ENCODE measurements around the gene FOXP1.

FOXP1 gene

GRCh38 chr3:71119171-71119570 is 464.4 kb downstream of the FOXP1 start:
- H3K36me3 ChIP-seq = no peaks in the 10 kb centered on the region
- no peak for TF ChIP-seq CTCF (IDR thresholded peaks at IDR 0.05; ENCODE audit: low read depth, low read length)

GRCh38 chr3:71118436-71118835 is 465.1 kb downstream of the FOXP1 start:
- TF ChIP-seq CTCF (IDR thresholded peaks at IDR 0.05; ENCODE audit: low read depth, low read length) = no peak
- Histone ChIP-seq H3K9me3 (no peaks in the 10 kb centered on the region), H3K4me3 (ENCODE audit: low read depth, low read length) (no peak overlapping the region), H3K4me1 (peaks cover 6% of the 10 kb centered on the region), H3K27me3 (no peaks in the 10 kb centered on the region), H3K36me3 (no peaks in the 10 kb centered on the region)
- no peak for DNase-seq

More at GRCh38 chr3:71119171-71119570, 464.4 kb downstream of the FOXP1 start:
- H3K9me3 ChIP-seq = no peaks in the 10 kb centered on the region
- DNase-seq = no peak
- peaks cover 8% of the 10 kb centered on the region for H3K4me1 ChIP-seq
- no peaks in the 10 kb centered on the region for H3K27me3 ChIP-seq
- H3K4me3 ChIP-seq (ENCODE audit: low read depth, low read length) = no peak overlapping the region

GRCh38 chr3:71117572-71118247 is 465.8 kb downstream of the FOXP1 start:
- H3K27me3 ChIP-seq = no peaks in the 10 kb centered on the region
- no peak for TF ChIP-seq CTCF (IDR thresholded peaks at IDR 0.05; ENCODE audit: low read depth, low read length)
- H3K36me3 ChIP-seq = no peaks in the 10 kb centered on the region
- no peaks in the 10 kb centered on the region for H3K9me3 ChIP-seq
- no peak for DNase-seq
- H3K4me1 ChIP-seq = no peaks in the 10 kb centered on the region; the same call in none of the 2 replicates
- no peak overlapping the region for H3K4me3 ChIP-seq (ENCODE audit: low read depth, low read length)

GRCh38 chr3:71114610-71115009 is 468.9 kb downstream of the FOXP1 start:
- no peak for TF ChIP-seq CTCF (IDR thresholded peaks at IDR 0.05; ENCODE audit: low read depth, low read length)
- H3K4me3 ChIP-seq (ENCODE audit: low read depth, low read length) = no peak overlapping the region
- H3K4me1 ChIP-seq = no peaks in the 10 kb centered on the region; the same call in 1 of the 2 replicates
- H3K27me3 ChIP-seq = no peaks in the 10 kb centered on the region
- H3K9me3 ChIP-seq = no peaks in the 10 kb centered on the region
- 0 out of 2 replicates have a peak, but pooled peaks cover 3% of the 10 kb centered on the region for H3K36me3 ChIP-seq
- no peak for DNase-seq

GRCh38 chr3:71112576-71112975 is 471.0 kb downstream of the FOXP1 start:
- TF ChIP-seq CTCF (IDR thresholded peaks at IDR 0.05; ENCODE audit: low read depth, low read length) = no peak
- DNase-seq = no peak
- Histone ChIP-seq H3K4me3 (ENCODE audit: low read depth, low read length) (no peak overlapping the region), H3K27me3 (no peaks in the 10 kb centered on the region), H3K36me3 (0 out of 2 replicates have a peak, but pooled peaks cover 3% of the 10 kb centered on the region), H3K9me3 (no peaks in the 10 kb centered on the region), H3K4me1 (no peaks in the 10 kb centered on the region)

GRCh38 chr3:71111784-71112440 is 471.6 kb downstream of the FOXP1 start:
- Histone ChIP-seq H3K4me3 (ENCODE audit: low read depth, low read length) (no peak overlapping the region), H3K9me3 (no peaks in the 10 kb centered on the region), H3K36me3 (0 out of 2 replicates have a peak, but pooled peaks cover 3% of the 10 kb centered on the region), H3K4me1 (no peaks in the 10 kb centered on the region), H3K27me3 (no peaks in the 10 kb centered on the region)
- no peak for DNase-seq
- no peak for TF ChIP-seq CTCF (IDR thresholded peaks at IDR 0.05; ENCODE audit: low read depth, low read length)

Data from BE2C (cell line).